GM12873 (cell line): ENCODE results near the gene SPATA13.

Source experiments
- CTCF ChIP-seq: IDR thresholded peaks from 2 replicates; pipeline ENCODE4 v1.5.1; 2012; ENCODE audit warnings: low read depth, mild to moderate bottlenecking, moderate library complexity, low read length, control low read depth; ENCODE audit not compliant: insufficient read depth; ENCODE audit errors: missing control alignments

Gene SPATA13

GRCh38 chr13:24202215-24202614, 41.7 kb downstream of the SPATA13 start:
- no peak for TF ChIP-seq CTCF

- TF ChIP-seq CTCF = no peak
These were observed 42.8 kb downstream of the SPATA13 start for GRCh38 chr13:24203273-24203672.

GRCh38 chr13:24203811-24204210, 43.3 kb downstream of the SPATA13 start:
- TF ChIP-seq CTCF = no peak

GRCh38 chr13:24207841-24208667, 47.5 kb downstream of the SPATA13 start:
- no peak for TF ChIP-seq CTCF

GRCh38 chr13:24209138-24209537, 48.6 kb downstream of the SPATA13 start:
- no peak for TF ChIP-seq CTCF

- TF ChIP-seq CTCF = no peak
These were observed 51.7 kb downstream of the SPATA13 start for GRCh38 chr13:24212254-24212653.

- TF ChIP-seq CTCF = no peak
These were observed 52.2 kb downstream of the SPATA13 start for GRCh38 chr13:24212674-24213073.
